GM21367 (cell line): Measurements from ENCODE around the gene MYH10.
"Not testable (repeated sequence)": the region's sequence is repeated elsewhere in the genome, so short reads cannot be mapped to it uniquely, and the experiment has no call there.

ENCODE experiments used
- ATAC-seq: cut with Tn5 transposase; IDR thresholded peaks from one replicate; pipeline ENCODE4 v1.9.1; 2021; ENCODE audit not compliant: unreplicated experiment

MYH10 gene

DNA sequence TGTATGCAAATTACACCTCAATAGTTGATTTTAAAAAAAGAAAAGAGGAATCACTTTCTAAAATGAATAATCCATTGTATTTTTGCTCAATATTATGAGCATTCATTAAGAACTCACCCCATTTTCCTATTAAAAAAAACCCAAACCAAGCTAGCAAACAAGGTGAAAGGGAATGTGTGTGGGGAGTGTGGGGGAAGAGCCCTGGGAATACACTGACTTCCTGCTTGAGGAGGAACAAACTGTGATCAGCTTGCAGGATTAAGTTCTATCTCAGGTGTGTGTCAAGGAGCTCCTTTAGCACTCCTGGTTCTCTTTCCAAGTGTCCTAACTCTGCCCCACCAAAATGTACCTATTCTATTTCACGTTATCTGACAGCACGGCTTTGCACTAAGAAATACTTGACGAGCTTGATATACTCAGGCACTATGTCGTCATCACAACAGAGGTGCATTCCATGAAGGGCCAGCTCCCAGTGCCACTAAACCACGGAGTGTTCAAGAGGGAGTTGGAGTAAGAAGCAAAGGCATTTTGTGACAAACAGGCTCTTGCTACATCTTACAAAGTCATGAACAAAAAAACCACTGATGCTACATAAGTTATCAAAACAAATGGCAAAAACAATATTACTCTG lies 73.2 kb downstream of the MYH10 start:
- ATAC-seq, result no peak

DNA sequence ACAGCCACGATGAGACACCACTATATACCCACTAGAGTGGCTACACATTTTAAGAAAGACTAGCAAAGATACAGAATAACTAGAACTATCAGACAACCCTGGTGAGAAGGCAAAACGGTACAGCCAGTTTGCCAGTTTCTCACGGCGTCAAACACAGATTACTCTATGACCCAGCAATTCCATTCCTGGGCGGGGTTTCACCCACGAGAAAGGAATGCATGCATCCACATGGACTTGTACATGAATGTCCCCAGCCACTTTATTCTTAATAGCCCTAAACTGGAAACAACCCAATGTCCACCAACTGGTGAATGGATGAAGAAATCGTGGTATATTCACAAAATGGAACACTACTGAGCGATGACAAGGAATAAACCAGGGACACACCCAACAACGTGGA lies 74.5 kb downstream of the MYH10 start:
- ATAC-seq, result no peak

DNA sequence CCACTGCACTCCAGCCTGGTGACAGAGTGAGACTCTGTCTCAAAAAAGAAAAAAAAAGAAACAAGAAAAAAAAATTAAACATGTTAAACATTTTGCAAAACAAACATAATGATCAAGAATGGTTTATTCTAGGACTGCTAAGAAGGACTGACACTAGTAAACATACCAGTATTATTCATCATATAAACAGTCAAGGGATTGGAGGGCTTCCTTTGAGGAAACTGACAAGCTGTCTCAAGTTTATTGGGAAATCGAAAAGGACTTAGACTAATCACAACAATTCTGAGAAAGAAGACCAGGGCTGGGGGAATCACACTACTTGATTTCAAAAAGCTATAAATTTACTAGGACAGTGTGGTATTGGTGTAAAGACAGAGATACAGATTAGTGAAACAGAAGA lies 75.5 kb downstream of the MYH10 start:
- no peak for ATAC-seq

DNA sequence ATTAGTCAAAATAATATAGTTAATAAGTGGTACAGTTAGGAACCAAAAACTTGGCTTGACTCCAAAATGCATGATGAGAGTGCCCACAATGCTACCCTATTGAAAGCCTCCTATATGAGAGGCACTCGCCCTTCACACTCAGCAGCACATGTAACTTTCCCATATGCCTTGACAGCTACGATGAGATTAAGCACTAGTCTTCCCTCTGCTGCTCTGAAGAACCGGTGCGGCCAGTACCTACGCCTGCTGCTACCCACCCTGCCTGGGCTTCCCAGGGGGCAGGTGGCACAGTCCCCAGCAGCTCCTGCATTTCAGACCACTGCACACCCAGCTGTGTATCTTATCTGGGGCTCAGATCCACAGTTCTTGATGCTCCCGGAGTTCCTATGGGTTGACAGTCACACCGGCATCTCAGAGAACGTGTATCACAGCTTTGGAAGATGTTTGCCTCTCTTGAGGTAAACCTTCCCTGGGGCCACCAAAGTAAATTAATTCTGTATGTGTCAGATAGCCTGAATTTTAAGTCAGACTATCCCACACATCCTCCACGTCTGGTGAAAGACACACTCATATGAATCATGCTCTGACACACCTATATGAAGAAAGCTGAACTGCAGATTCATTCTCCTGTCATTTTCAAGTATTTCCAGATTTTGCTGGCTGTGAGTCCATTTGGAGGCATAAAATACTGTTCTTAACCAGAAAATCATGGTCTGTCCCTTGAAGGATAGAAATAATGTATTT lies 77.8 kb downstream of the MYH10 start:
- ATAC-seq, result no peak

DNA sequence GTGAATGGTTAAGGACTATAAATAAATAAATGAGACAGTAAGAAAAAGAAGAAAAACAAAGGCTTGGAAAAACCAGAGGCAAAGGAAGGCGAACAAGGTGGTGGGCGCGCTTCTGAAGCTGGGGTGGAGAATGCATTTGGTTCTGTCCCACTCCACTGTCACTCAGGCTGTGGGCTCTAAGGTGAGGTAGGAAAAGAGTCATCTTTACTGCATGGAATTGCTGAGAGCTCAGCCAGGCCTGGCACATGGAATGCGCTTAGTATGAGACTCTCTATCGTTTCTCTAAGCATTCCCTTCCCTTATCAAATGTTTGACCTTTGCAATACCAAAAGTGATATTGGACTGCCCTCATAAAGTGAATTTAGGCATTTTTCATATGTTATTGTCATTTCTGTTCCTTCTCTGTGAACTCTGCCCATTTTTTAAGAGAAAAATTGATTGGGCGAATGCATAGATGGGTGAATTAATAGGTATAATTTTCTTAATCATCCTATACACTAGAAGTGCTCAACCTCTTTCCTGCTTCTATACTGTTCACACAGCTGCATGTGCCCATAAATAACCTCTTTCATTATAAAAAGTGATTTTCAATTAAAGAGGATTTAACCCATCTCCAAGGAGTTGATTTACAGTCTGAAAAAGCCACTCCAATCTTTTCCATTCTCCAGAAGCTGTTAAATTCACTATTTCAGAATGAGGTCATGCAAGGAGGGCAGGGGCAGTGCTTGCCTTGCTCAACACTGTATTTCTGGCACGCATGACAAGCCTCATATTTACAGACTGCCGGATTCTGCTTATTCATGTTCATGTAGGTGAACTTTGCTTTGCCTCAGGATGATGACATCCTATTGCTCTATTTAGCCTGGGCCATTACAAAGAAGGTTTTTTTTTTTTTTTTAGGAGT lies 87.7 kb downstream of the MYH10 start:
- ATAC-seq, result no peak

DNA sequence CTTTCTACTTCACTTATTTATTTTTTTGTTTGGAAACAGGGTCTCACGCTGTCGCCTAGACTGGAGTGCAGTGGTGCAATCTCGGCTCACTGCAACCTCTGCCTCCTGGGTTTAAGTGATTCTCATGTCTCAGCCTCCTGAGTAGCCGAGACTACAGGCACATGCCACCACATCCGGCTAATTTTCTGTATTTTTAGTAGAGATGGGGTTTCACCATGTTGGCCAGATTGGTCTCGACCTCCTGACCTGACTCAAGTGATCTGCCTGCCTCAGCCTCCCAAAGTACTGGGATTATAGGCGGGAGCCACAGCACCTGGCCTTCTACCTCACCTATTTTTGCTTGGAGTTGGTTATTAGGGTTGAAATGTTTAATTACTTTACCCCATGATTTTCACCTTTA lies 90.5 kb downstream of the MYH10 start:
- ATAC-seq, result not testable (repeated sequence)

DNA sequence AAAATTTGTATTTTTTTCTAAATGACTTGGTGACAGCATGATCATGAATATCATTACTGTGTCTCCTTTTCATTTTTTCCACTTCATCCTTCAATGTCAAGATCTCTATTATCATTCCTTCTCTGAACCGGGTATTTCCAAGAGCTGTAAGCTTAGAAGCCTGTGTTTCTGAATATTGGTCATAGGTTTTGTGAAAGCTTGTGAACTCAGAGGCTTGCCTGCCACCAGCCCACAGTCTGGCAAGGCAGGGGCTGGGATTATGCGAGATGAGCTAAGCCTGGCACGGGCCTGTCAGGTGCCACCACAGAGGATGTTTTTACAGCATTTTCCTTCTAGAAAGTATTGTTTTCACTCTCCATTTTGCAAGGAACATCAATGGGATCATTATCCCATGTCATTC lies 92.8 kb downstream of the MYH10 start:
- ATAC-seq, result no peak

DNA sequence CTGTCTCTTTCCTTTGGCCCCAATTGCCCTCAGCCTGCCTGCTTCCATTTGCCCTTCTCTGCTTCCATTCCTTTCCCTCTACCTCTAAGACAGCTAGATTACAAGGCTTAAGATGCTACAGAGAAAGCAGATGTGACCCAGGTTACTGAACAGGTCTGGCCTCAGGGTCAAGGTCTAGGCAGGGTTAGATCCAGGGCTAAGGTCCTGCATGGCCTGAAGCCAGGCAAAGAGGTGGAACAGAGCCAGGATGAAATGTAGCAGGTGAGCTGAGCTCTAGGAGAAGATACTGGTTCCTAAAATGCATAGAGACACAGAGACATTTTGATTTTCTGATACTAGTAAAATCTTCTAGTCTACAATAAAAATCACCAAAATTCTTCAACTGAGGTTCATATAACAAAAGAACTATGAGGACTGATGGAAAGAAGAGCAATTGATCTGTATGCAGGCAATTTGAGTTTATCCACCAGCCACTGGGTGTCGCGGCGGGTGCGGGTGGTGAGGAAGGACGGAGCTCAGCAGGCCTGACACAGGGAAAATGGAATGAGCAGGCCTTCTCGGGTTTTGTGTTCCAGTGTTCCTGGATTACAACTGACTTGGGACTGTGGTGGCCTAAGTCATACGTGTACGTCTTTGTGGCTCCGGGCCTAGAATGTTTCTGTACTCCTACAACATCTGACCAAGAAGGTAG lies 95.9 kb downstream of the MYH10 start:
- ATAC-seq, result no peak

DNA sequence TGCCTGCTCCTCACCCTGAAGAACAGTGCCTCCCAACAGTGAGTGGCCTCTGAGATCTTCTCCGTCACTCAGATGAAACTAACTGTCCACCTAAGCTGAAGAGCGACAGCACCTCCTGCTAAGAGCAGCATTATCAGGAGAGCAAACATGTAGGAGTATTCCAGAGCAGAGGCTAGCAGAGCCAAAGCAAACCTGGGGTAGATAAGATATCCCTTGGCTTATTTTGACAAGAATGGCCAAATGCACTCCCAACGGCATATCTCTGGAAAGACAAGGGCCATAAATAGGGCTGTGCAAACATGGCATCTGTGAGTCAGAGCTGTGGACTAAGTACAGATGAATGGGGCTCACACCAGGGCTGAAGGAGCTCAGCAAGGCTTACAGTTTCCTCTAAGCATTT lies 98.5 kb downstream of the MYH10 start:
- ATAC-seq, result no peak

DNA sequence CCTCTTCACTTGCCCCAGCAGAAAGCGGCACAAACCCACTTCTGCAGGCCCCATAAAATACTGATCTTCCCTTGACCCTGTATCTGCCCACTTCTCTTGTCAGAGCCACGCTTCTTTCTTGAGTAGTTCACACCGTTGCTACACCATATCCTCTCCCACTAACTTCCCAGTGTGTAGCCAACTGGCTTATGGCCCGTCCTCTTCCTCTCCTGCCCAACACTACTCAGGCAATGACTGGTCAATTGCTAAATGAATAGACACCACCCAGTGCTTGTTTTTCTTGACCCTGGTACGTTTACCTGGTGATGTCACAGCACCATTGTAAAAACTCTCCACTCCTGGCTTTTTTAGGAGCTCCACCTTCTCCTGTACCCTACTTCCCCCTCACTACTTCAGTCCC lies 107.9 kb downstream of the MYH10 start:
- ATAC-seq, result no peak

DNA sequence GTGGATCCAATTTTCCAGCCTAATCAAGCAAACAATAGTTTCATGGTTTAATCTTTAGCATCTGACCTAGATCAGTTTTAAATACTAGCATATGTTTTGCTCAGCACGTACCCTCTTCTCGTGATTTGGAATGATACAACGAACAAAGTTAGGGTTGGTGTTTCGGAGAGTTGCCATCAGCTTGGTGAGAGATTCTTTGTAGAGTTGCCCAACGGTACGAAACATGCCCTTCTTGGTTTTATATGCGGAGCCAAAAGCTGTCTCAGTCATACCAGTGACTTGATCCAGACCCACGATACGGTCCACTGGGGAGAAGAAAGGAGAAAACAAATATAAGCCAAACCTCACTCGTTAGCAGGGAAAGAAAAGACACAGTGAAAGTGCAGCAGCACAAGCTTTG lies 109.5 kb downstream of the MYH10 start:
- no peak for ATAC-seq

DNA sequence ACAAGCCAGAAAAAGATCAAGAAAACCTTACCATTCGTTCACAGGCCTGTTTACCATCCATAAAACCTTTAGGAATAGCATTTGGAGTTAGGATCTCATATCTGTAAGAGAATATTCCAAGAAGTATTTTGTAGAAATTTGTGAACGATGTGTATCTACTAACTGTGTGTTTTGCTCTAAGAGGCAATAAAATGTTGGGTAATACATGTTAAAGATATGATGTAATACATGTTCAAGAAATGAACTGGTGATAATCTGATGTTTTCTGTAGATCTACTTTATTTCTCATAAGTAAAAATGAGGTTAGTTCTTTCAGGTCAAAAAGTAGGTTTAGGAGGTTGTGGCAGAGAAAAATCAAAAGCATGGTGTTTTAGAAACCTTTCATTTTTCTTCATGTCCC lies 111.7 kb downstream of the MYH10 start:
- ATAC-seq, result no peak

DNA sequence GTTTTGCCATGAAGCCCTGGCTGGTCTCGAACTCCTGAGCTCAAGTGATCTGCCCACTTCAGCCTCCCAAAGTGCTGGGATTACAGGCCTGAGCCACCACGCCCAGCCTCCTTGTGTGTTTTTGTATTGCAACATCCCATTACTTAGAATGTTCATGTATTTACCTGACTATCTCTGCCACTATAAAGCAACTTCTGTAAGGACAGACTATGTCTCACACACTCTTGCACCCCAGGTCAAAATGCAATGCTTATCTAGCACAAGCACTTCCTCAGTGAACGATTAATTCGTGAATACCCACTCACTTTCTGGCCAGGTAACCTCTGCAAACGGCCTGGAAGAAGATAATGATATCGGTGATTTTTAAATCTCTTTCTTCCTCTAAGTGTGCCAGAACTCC lies 112.2 kb downstream of the MYH10 start:
- no peak for ATAC-seq

DNA sequence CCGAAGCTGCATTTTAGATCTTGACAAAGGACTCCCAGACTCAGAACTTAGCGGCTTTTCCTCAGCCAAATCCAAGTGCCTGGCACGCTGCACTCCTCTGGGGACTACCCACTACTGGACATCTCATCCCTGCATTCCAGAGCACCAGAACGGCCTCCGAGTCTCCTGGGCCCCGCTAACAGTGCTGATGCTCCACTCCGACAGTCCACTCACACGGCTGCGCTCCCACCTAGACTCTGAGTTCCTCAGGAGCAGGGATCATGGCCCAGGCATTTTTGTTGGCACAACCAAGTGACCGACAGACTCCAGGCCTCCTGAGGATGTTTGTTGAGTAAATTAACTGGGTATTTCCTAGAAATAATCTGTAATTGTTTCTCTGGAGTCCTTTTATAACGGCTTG lies 115.7 kb downstream of the MYH10 start:
- no peak for ATAC-seq

DNA sequence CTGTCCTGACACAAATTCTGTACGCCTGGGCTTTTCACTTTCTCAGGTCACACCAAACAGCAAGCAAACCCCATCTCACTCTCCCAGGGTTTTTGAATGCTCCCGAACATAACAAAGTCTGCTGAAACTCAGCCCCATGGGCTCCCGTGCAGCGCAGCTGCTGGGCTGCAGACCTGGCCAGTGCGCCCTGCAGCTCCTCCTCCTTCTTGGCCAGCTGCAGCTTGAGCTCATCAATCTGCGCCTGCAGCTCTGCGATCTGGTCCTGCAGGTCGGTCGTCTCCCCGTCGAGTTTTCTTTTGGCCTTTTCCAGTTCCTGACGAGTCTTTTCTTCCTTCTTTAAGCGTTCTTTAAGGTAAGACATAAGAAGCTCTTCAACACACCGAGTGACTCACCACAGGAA lies 124.4 kb downstream of the MYH10 start:
- ATAC-seq, result no peak

DNA sequence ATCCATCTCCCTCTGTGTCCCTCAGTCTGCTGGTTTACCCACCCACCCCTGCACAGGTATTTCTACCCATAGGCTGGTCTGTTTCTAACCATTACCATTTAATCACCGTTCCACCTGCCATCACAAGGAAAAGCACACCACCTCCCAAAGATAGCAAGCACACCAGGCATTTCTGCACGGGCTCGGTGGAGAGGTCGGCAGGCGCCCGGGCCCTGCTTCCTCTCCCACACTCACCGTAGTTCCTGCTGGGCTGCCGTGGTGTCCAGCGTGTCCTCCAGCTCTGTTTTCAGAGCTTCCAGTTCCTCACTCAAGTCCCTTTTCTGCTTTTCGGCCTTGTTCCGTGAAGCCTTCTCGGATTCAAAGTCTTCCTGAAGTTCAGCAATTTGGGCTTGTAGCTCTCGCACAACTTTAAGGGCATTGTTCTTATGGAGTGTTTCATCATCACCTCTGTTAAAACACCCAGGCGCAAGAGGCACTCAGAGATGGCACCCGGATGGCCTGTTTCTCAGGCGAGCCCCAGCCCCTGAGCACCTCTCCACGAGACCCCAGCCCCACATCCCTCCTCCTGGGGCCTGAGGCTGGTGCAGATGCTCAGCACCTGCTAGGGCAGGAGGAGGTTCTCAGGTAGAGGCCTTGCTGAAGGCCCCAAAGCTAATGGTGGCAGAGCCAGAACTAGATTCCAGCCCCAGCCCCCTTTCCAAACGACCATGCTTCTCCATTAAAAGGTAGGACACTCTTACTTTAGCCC lies 125.9 kb downstream of the MYH10 start:
- ATAC-seq, result no peak

DNA sequence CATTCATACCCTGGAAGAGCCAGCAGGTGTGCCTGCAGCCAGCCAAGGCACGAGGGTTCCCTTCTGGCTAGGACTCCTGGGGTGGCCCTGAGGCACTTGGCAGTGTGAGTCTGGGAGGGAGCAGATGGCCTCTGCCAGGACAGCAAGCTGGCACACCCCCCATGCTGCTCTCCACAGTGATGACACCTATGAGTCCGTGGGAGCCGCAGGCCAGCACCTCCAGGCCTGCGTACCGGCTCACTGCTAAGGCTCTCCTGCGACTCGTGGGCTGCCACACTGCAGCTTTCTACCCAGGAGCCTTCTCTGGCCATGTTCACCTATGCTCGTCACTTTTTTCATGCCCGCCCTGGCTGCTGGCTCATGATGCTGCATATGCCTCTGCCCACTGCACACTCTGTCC lies 126.7 kb downstream of the MYH10 start:
- ATAC-seq, result no peak

DNA sequence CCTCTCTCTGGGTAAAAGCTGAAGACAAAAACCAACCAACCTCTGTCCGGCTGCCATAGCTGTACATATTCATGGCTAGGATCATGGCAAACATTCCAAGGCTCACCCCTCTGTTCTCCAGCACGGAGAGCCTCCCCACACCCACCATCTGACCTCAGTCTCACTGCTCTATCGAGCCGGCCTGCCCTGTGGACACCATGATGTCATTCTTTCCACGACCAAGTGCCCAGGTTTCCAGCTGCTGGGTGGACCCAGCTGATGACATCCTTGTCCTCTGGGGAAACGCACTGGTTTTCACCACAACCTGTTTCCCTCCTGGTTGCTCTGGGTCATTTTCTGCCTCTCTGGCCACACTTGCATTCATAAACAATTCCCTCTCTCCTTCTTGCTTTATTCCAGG lies 127.2 kb downstream of the MYH10 start:
- ATAC-seq, result no peak

DNA sequence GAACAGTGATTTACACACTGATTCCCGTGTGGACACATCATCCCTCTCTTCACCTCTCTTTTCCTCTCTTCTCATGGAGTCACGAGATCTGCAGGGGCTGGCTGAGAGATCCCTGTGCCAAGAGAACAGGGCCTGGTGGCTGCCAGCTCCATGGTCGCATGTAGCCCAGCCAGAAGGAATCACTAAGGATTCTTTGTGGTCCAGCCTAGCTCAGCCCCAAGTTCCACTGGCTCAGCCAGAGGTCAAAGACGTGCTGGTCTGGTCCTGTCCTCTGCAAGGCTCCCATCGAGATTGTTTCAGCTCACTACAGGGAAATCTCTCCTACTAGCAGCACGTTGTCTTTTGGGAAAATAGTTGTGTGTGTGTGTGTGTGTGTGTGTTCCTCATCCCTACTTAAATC lies 128.4 kb downstream of the MYH10 start:
- ATAC-seq, result no peak

DNA sequence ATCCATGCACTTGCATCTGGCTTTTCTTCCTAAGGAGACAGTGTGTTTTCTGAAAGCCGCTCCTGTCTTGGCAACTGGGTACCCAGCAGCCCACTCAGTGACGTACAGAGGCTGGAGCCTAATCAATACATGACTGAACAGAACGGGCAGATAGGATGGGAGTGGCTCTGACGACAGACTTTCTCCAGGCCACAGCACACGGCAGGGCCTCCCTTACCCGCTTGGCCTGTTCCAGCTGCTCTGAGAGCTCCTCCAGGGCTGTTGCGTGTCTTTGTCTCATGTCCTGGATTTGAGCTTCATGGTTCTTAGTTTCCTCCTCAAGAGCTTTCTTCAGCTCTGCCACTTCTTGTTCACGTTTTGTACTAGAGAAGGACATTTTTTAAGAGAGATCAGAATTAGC lies 129.9 kb downstream of the MYH10 start:
- ATAC-seq, result no peak

DNA sequence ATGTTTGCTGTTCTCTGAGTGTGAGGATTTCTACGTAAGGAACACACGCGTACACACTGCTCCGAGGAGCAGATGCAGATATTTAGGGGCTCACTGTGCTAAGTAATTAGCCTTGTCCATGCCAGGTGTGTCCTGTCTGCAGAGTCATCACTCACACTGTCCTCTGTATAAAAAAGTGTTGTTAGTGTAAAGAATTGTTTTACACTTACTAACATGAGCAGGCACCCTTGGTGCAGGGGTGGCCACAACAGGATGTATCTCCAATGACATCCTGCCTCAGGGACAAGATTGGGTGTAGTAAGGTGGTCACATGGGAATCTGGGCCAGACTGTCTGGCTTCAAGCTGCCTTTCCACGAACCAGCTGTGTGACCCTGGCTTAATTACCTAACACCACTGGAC lies 130.9 kb downstream of the MYH10 start:
- no peak for ATAC-seq
